ENCODE data around the gene CPA4.

GRCh38 chr7:130296221-130296951, 3.4 kb downstream of the CPA4 start:
- TF ChIP-seq CTCF (IDR thresholded peaks at IDR 0.05): no peak
- TF ChIP-seq POLR2AphosphoS5 (IDR thresholded peaks at IDR 0.05): no peak
- no peak for TF ChIP-seq POLR2A (IDR thresholded peaks at IDR 0.05)
